Left ventricle myocardium inferior (tissue), 1 donor: ENCODE results near the gene CBLL1. TPM values are rescaled to one million over a fixed set of nuclear protein-coding genes. Genes with fewer than 3 reads are reported as not detected.

ENCODE experiments used
- DNase-seq: peaks from one replicate; pipeline ENCODE4 v3.0.0-alpha.2; 2020
- H3K27ac ChIP-seq: fragments of 200-600 bp; replicated peaks from 2 replicates; pipeline ENCODE4 v1.8.0; 2021
- H3K27me3 ChIP-seq: fragments of 200-600 bp; 2 replicates; pipeline ENCODE4 v1.8.0; 2021; ENCODE audit warnings: low read depth
- H3K36me3 ChIP-seq: fragments of 200-600 bp; 2 replicates; pipeline ENCODE4 v1.8.0; 2021
- H3K4me1 ChIP-seq: fragments of 200-600 bp; 2 replicates; pipeline ENCODE4 v1.8.0; 2021
- H3K4me3 ChIP-seq: fragments of 200-600 bp; 2 replicates; pipeline ENCODE4 v1.8.0; 2021; ENCODE audit warnings: mild to moderate bottlenecking, moderate library complexity
- H3K9me3 ChIP-seq: fragments of 200-600 bp; replicated peaks from 2 replicates; pipeline ENCODE4 v1.8.0; 2021
- intact Hi-C: fragments of 100-400 bp; cut with micrococcal nuclease; formaldehyde crosslinking; loops from one replicate; pipeline ENCODE4 v1.11.0; 2022
- total RNA-seq: library from RNA; stranded (reverse); fragmentation: NEBNext Ultra II Directional; extraction: Animal tissue kit (Norgen Biotek cat#: 25700); gene quantifications from one replicate; pipeline ENCODE4 v1.2.1, GENCODE V29; 2021
- TF ChIP-seq, protein P1 (sequence below): fragments of 200-600 bp; IDR thresholded peaks from 2 replicates; pipeline ENCODE4 v1.8.0; 2021; ENCODE audit warnings: antibody characterized with exemption, mild to moderate bottlenecking, borderline replicate concordance
- donor health status: DM: no; HTN: yes; CAD: no; lungs with severe emphysema.

CBLL1 gene
- total RNA-seq, 1 donor from 2014 or later, result 21.6 TPM

DNA sequence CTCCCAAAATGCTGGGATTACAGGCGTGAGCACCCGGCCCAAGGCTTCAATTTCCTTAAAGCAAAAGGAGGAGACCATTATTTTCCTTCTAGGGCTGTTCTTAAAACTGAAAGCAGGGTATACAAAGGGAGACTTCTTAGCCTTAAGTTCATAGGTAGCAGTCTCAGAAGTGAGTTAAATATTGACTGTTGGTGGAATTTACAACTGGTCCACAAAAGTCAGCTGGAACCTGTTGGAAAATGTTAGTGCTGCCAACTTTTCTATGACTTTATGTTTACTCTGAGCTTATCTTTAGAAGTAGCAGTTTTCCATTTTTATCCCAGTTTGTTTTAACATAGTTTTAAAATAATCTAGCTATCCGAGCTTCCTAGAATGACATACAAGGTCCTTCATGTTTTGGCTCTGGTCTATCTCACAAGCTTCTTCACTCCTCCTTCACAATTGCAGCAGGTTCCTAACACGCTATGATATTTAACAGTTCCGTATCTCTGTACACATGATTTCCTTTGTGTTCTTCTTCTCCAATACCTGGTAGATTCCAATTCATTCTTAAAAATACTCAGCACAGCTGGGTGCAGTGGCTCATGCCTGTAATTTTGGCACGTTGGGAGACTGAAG lies 55.8 kb downstream of the CBLL1 start:
- intact Hi-C loops, result no loop called here
- Histone ChIP-seq H3K4me1 (no peaks in the 10 kb centered on the region), H3K27me3 (no peaks in the 10 kb centered on the region), H3K4me3 (no peak overlapping the region), H3K27ac (no peak overlapping the region), H3K9me3 (no peaks in the 10 kb centered on the region), H3K36me3 (no peaks in the 10 kb centered on the region)
- no peak for DNase-seq
- TF ChIP-seq, protein P1, sequence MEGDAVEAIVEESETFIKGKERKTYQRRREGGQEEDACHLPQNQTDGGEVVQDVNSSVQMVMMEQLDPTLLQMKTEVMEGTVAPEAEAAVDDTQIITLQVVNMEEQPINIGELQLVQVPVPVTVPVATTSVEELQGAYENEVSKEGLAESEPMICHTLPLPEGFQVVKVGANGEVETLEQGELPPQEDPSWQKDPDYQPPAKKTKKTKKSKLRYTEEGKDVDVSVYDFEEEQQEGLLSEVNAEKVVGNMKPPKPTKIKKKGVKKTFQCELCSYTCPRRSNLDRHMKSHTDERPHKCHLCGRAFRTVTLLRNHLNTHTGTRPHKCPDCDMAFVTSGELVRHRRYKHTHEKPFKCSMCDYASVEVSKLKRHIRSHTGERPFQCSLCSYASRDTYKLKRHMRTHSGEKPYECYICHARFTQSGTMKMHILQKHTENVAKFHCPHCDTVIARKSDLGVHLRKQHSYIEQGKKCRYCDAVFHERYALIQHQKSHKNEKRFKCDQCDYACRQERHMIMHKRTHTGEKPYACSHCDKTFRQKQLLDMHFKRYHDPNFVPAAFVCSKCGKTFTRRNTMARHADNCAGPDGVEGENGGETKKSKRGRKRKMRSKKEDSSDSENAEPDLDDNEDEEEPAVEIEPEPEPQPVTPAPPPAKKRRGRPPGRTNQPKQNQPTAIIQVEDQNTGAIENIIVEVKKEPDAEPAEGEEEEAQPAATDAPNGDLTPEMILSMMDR, result no peak

DNA sequence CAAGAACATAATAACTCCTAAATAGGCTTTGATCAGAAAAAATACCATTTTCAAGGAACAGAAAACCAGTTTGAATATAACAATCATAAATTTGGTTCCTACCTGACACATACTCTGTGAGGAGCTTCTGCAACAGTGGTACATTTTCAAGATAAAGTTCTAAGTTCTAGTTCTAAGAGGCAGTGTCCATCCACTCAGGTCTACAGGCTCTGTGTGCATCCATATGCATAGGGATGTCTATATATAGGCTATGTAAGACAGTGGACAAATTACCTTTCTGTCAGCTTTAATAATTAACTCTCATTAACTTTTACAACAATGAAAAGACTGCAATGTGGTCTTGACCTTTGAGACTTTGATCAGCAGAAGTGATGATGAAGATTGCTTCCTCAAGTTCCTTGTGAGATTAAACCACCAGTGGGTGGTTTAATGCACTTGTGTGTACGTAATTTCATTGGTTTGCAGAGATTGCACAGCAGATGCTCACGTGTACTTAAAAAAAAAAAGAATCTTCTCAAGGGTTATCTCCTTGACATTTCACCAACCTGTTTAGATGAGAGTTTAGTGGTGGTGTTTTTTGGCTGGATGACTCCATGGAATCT lies 59.2 kb downstream of the CBLL1 start, which contains the start of gene SLC26A3:
Gene SLC26A3 (minus strand): TSS at position 215 of the 602 bp plus-strand sequence. CDS start 8,714 bp downstream, outside the sequence.
- no peaks in the 10 kb centered on the region for H3K4me1 ChIP-seq
- DNase-seq, result no peak
- no peak within 1 kb of the TSS for H3K27ac ChIP-seq
- no peaks in the 10 kb centered on the region for H3K9me3 ChIP-seq
- no peaks in the 10 kb centered on the region for H3K27me3 ChIP-seq
- no peaks in the 10 kb centered on the region for H3K36me3 ChIP-seq
- intact Hi-C loops, result no loop called here
- TF ChIP-seq, protein P1, result no peak
- H3K4me3 ChIP-seq, result no peak within 1 kb of the TSS

DNA sequence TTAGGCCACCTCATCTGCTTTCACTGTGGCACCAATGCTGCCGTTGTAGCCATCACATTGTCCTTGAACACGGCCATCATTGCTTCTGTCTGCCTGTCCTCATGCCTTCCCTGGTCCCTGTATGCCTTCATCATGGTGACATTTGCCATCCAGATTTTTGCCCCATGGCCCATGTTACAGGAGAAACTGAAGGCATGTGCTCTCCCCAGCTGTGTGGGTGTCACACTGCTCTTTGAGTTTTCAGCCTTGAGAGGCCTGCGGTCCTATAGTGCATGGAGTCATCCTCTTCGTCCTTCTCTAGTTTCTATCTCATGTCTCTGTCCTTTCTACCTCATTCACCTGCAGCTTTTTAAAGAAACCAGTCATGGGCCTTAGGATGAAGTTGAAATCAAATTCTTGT lies 65.2 kb downstream of the CBLL1 start:
- TF ChIP-seq, protein P1, result no peak
- Histone ChIP-seq H3K27ac (no peak overlapping the region), H3K36me3 (no peaks in the 10 kb centered on the region), H3K4me3 (no peak overlapping the region), H3K9me3 (no peaks in the 10 kb centered on the region), H3K27me3 (peaks cover 5% of the 10 kb centered on the region), H3K4me1 (no peaks in the 10 kb centered on the region)
- intact Hi-C loops, result no loop called here
- DNase-seq, result no peak

DNA sequence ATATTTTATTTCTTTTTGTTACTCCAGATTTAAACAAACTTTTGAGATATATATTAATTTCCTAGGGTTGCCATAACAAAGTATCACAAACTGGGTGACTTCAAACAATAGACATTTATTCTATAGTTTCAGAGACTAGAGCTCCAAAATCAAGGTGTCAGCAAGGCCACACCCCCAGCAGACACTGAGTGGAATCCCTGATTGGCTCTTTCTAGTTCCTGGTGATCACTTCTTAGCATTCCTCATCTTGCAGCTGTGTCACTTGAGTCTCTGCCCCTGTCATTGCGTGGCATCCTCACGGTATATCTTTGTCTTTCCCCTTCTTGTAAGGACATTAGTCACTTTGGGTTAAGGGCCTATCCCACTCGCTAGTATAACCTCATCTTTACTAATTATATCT lies 66.7 kb downstream of the CBLL1 start:
- Histone ChIP-seq H3K27me3 (peaks cover 5% of the 10 kb centered on the region), H3K36me3 (no peaks in the 10 kb centered on the region), H3K4me3 (no peak overlapping the region), H3K9me3 (no peaks in the 10 kb centered on the region), H3K27ac (no peak overlapping the region), H3K4me1 (no peaks in the 10 kb centered on the region)
- TF ChIP-seq, protein P1, result no peak
- intact Hi-C loops, result no loop called here
- DNase-seq, result no peak

Other genes starting within 250 kb of the CBLL1 start
- gene COG5, start 180.2 kb upstream of the CBLL1 start, total RNA-seq, result 40.8 TPM
- 8.0 TPM for gene DUS4L, start 180.2 kb upstream of the CBLL1 start, total RNA-seq
- gene BCAP29, start 163.9 kb upstream of the CBLL1 start, total RNA-seq, result 91.0 TPM
- 0.41 TPM for gene SLC26A4, start 83.3 kb upstream of the CBLL1 start, total RNA-seq
- 0.33 TPM for gene SLC26A3, start 59.1 kb downstream of the CBLL1 start, total RNA-seq
- gene DLD, start 147.0 kb downstream of the CBLL1 start, total RNA-seq, result 342 TPM